GM19099 (cell line): Measurements from ENCODE around the gene ERAP2.

Source experiments
- POLR2A ChIP-seq: IDR thresholded peaks from 3 replicates; pipeline ENCODE4 v1.6.1; 2011; ENCODE audit warnings: low read depth; ENCODE audit not compliant: insufficient read length; ENCODE audit errors: extremely low read depth

The ERAP2 gene

DNA sequence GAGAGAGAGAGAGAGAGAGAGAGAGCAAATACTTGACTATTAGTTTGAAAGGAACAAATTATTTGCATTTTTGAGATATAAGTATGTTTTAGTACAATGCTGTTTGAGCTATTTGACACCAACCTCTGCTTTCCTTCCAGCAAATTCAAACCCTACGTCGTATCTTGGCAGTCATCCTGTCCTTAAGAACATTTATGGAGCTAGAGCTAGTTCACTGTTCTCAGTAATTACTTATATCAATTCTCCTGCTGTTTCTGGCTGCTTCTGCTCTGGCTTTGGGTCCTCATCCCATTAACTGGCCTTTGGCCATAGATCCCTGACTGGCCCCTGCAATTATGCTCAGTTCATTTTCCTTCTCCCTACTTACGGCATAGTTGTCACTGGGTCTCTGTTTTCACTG is 19.9 kb upstream of the ERAP2 start:
- no peak for TF ChIP-seq POLR2A

- TF ChIP-seq POLR2A: no peak
These were observed 18.8 kb upstream of the ERAP2 start for GRCh38 chr5:96857454-96857853.

DNA sequence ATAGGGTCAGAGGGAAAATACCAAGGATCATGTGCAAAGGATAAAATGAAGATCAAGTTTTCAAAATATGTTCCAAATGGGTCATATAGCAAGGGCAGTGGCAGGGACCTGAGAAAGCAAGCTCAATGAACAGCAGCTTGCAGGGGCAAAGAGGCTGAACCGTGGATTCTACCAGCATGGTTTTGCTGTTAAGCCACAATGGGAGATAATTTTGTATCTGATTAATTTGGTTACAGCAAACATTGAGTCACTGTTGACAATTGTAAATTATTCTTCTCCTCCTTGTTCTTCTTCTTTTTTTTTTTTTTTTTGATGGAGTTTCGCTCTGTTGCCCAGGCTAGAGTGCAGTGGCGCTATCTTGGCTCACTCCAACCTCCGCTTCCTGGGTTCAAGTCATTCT is 18.4 kb upstream of the ERAP2 start:
- no peak for TF ChIP-seq POLR2A

- TF ChIP-seq POLR2A: no peak
These were observed 16.9 kb upstream of the ERAP2 start for GRCh38 chr5:96859375-96859774.

DNA sequence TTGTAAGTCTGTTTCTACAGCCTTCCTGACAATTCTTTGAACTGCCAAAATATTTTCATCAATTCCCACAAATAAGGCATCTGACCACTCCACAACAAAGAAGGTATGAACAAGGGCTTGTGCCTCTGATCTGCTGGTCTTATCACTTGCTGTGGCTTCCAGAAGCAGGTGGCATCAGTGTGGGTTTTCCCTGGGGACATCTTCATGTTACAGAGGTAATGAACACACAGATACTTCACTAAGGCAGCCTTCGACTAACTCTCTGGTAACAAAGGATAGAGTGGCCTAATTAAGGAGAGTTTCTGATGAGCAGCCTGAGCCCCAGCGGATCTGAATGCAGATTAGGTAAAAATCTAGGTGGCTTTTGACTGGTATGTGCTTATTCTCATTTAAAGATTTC is 15.2 kb upstream of the ERAP2 start:
- TF ChIP-seq POLR2A: no peak

DNA sequence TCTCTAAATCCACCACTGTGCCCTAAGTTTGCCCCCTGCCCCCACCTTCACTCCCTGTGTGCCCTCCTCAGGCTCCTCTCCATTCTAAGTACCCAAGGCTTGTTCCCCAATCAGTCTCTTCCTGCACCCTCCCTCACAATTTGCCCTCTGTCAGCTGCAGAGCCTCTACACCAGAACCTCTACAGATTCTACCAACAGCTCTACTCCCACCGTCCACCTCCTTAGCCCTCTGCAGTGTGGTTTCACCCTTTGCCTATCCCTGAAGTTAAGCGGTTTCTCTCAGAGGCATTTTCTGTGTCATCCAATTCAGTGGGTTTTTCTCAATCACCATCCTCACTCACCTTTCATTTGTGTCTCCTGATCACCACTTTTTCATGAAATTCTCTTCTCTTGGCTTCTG is 13.2 kb upstream of the ERAP2 start:
- TF ChIP-seq POLR2A: no peak

DNA sequence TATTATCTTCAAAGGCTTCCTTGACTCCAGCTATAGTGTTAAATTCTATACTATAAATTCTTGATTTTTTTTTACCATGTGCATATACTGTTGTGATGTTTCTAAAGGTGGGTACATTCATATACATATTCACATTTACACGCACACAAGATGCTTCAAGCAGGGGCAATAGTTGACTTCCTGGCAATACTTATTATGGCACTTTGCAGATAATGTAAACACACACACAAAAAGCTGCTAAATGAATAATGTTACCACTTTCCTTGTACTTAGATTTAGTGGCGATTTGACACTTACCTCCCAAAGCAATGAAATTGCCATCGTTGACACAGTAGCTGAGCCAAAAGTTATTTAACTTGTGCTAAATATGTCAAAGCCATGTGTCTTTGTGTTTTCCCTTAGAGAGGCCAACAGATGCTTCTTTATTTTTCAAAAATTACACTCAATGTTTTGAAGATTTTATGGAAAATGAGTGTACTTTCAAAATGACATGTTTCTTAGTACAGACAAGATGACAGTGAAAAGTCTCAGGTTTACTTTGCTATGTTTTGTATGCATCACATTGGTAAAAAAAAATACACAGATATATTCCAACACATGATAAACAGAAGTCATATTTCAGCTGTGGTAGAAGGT is 12.2 kb upstream of the ERAP2 start:
- TF ChIP-seq POLR2A: no peak

DNA sequence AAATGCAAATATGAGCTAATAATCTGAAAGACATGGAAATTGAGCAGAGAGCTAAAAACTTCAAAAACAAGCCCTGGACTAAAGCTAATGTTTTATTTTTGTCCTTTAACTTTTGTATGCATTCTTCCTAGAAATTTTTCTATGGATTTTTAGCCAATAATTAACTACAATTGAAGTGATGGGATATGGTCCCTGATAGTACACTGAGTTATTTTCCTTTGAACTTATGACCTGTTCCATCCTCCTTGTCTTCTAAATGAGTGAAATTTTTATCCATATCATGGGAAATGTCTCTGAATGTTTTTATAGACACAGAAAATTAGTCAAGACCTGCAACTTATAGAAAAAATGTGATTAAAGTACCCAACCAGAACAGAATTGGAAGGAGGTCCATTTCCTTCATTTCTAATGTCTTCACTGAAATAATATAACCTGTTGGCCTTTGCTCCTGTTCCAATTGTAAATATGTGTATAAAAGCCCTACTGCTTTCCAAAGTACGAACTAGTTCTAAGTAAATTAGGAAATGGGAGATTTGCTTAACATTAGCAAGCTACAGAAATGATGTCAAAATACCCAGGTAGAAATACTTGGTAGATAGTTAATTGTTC is 11.3 kb upstream of the ERAP2 start:
- TF ChIP-seq POLR2A: no peak

- no peak for TF ChIP-seq POLR2A
These were observed 7.5 kb upstream of the ERAP2 start for GRCh38 chr5:96868603-96869371.

DNA sequence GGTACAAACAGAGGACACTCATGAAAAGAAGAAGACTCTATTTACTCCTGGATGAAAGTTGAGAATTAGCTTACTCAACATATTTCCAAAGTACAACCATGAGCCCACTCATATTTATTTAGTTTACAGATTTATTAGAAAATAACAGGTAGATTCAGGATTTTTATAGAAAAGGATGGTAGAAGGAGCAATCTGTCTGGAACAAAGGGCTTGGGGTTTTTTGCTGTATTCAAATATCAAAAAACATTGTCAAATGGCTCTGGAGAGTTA is 7.0 kb upstream of the ERAP2 start:
- TF ChIP-seq POLR2A: no peak

DNA sequence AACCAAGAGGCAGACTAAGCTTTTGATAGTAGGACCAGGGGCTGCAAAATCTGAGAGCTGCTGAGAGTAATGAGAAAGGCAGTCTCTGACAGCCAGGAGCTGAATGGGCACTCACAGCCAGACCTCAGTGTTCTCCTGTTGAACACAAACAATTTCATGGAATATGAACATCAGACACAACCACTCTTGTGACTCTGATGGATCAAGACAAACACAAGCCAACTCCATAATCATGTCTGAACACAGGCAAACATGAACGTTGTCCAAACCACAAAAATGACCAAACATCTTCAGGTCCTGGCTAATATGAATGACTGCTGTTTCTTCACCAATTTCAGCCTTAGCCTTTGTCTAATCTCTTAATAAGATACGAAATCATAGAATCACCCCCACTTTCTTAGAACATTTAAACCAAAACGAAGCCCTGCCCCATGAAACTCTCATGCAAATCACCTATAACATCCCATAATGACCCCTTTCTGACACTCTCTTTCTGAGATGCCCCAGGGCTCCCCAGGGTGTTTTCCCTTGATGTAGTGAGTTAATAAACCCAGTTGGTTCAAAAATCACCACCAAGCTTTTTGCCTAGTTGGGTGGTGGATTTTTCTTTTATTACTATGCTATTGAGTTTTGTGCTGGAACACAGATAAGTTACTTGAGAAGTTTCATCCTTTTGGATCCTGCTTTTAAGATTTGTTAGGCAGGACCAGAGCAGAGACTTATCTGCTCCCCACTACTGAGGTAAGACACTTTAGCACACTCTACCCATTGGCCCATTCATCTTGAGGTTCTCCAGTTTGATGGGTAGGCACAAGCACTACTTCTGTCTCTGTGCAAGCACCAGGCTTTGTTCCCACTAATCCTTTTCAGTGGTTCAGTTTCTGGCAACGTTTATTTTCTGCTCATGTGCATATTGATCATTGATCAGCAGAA is 5.9 kb upstream of the ERAP2 start:
- TF ChIP-seq POLR2A: no peak

GRCh38 chr5:96871027-96871399 is 5.3 kb upstream of the ERAP2 start:
- TF ChIP-seq POLR2A: no peak

DNA sequence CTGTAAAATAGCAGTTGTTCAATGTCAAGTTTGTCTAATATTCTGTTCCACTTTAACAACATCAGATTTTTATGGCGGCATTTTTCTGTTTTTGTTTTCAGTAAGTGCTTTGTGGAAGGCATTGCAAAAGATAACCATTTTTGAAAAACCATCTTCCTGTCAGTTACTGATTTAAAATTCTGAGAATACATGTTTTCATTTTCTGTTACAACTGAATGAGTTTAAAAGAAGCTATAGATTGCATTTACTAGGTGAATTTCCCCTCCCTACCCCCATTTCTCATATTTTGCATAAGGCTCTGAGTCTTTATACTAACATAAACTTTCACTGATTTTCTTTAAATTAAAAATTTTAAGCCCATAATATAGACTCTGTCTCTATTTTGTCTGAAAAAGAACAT is 4.6 kb upstream of the ERAP2 start:
- no peak for TF ChIP-seq POLR2A

GRCh38 chr5:96873449-96873848 is 2.9 kb upstream of the ERAP2 start:
- no peak for TF ChIP-seq POLR2A

GRCh38 chr5:96874631-96875030 is 1.7 kb upstream of the ERAP2 start:
- TF ChIP-seq POLR2A: no peak

DNA sequence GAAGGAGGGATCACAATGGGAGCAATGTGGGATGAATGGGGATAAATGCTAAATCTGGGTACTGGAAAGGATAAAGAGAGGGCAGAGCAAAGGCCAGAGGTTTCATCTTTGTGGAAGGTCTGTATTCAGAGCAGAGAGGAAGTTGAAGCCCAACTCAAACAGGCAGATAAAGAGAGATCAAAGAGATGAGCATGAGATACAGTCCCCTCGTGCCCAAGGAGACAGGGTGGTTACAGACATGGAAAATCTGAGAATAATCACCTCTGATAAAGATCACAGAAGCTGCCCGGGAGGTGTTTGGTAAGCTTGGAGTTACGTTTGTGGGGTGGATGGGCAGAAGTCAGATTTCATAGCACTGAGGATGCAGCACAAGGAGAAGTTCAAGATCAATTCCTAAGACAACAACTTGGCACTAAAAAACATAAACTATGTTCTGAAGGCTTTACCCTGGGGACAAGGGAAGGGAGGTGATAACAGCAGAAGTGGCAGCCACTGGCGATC is 459 bp upstream of the ERAP2 start:
- no peak for TF ChIP-seq POLR2A

DNA sequence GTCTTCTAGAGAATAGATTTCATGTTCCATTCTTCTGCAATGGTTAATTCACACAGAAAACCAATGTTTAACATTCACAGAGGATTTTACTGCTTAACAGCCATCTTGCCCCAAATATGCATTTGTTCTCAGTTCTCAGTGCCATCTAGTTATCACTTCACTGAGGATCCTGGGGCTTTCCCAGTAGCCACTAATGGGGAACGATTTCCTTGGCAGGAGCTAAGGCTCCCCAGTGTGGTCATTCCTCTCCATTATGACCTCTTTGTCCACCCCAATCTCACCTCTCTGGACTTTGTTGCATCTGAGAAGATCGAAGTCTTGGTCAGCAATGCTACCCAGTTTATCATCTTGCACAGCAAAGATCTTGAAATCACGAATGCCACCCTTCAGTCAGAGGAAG is 3.4 kb downstream of the ERAP2 start:
- TF ChIP-seq POLR2A: no peak
